WTC11 (cell line): ENCODE data around the gene LRMDA. TPM values are rescaled to one million over a fixed set of nuclear protein-coding genes. Genes with fewer than 3 reads are reported as not detected.

Experiments
- ATAC-seq: fragments of 200-7000 bp; cut with Tn5 transposase; 2 replicates; pipeline ENCODE4 v1.10.0; 2021; ENCODE audit warnings: mild to moderate bottlenecking, moderate library complexity
- CTCF ChIA-PET: fragments of 300-600 bp; sonication (Branson Sonifier 250); formaldehyde crosslinking; loops from one replicate; lab custom pipeline; 2021; ENCODE audit warnings: antibody characterized with exemption; lab: Charles Lee
- POLR2A ChIA-PET: fragments of 350-600 bp; sonication (Branson Sonifier 250); formaldehyde crosslinking; loops from one replicate; lab custom pipeline; 2021; ENCODE audit warnings: antibody characterized with exemption; lab: Charles Lee
- DNase-seq: peaks from one replicate; pipeline ENCODE4 v3.0.0; 2021; ENCODE audit warnings: low spot score
- H3K27ac Mint-ChIP-seq: 2 replicates; pipeline ENCODE4 v1.8.0; 2021; ENCODE audit warnings: mixed read lengths
- H3K27me3 Mint-ChIP-seq: 2 replicates; pipeline ENCODE4 v1.8.0; 2021; ENCODE audit warnings: low read depth, mild to moderate bottlenecking, moderate library complexity, mixed read lengths
- H3K36me3 Mint-ChIP-seq: 2 replicates; pipeline ENCODE4 v1.8.0; 2021; ENCODE audit warnings: mixed read lengths
- H3K4me1 Mint-ChIP-seq: 2 replicates; pipeline ENCODE4 v1.8.0; 2022; ENCODE audit warnings: mixed read lengths
- H3K4me3 Mint-ChIP-seq: 2 replicates; pipeline ENCODE4 v1.8.0; 2021; ENCODE audit warnings: mild to moderate bottlenecking, moderate library complexity, mixed read lengths
- H3K9me3 Mint-ChIP-seq: 2 replicates; pipeline ENCODE4 v1.8.0; 2021; ENCODE audit warnings: mixed read lengths
- AR ChIP-seq: fragments of 250-450 bp; sonication (Bioruptor Pico); IDR thresholded peaks from 2 replicates; pipeline ENCODE4 v1.9.0; 2021; ENCODE audit warnings: mild to moderate bottlenecking
- CTCF ChIP-seq: fragments of 200-600 bp; IDR thresholded peaks from 2 replicates; pipeline ENCODE4 v1.8.0; 2022; ENCODE audit warnings: antibody characterized with exemption
- ESRRA ChIP-seq: sonication (generic); formaldehyde crosslinking; IDR thresholded peaks from 2 replicates; pipeline ENCODE4 v1.8.1; 2022; ENCODE audit warnings: mild to moderate bottlenecking, missing genetic modification reagents, borderline replicate concordance
- ETV6 ChIP-seq: sonication (generic); formaldehyde crosslinking; IDR thresholded peaks from 2 replicates; pipeline ENCODE4 v1.8.1; 2022; ENCODE audit warnings: mild to moderate bottlenecking, missing genetic modification reagents
- FOXK1 ChIP-seq: sonication (generic); formaldehyde crosslinking; IDR thresholded peaks from 2 replicates; pipeline ENCODE4 v1.8.0; 2022; ENCODE audit warnings: mild to moderate bottlenecking, moderate library complexity, missing genetic modification reagents
- GABPB1 ChIP-seq: sonication (generic); formaldehyde crosslinking; IDR thresholded peaks from 2 replicates; pipeline ENCODE4 v1.8.1; 2023; ENCODE audit warnings: mild to moderate bottlenecking, missing genetic modification reagents
- HMGXB4 ChIP-seq: sonication (generic); formaldehyde crosslinking; IDR thresholded peaks from 2 replicates; pipeline ENCODE4 v1.8.1; 2023; ENCODE audit warnings: mild to moderate bottlenecking, moderate library complexity, missing genetic modification reagents
- JUN ChIP-seq: sonication (generic); formaldehyde crosslinking; IDR thresholded peaks from 2 replicates; pipeline ENCODE4 v1.8.0; 2023; ENCODE audit warnings: mild to moderate bottlenecking, missing genetic modification reagents
- NFE2L1 ChIP-seq: sonication (generic); formaldehyde crosslinking; IDR thresholded peaks from 2 replicates; pipeline ENCODE4 v1.8.1; 2023; ENCODE audit warnings: missing genetic modification reagents
- PRDM15 ChIP-seq: sonication (generic); formaldehyde crosslinking; IDR thresholded peaks from 2 replicates; pipeline ENCODE4 v1.8.0; 2022; ENCODE audit warnings: missing genetic modification reagents
- PREB ChIP-seq: sonication (generic); formaldehyde crosslinking; IDR thresholded peaks from 2 replicates; pipeline ENCODE4 v1.8.1; 2022; ENCODE audit warnings: mild to moderate bottlenecking, missing genetic modification reagents, moderate library complexity, borderline replicate concordance
- USF2 ChIP-seq: sonication (generic); formaldehyde crosslinking; IDR thresholded peaks from 2 replicates; pipeline ENCODE4 v1.8.1; 2023; ENCODE audit warnings: mild to moderate bottlenecking, missing genetic modification reagents, moderate library complexity
- ZBTB21 ChIP-seq: sonication (generic); formaldehyde crosslinking; IDR thresholded peaks from 2 replicates; pipeline ENCODE4 v1.8.1; 2023; ENCODE audit warnings: mild to moderate bottlenecking, missing genetic modification reagents, borderline replicate concordance
- ZNF263 ChIP-seq: sonication (generic); formaldehyde crosslinking; IDR thresholded peaks from 2 replicates; pipeline ENCODE4 v1.8.1; 2022; ENCODE audit warnings: low read depth, mild to moderate bottlenecking, moderate library complexity, missing genetic modification reagents
- ZNF425 ChIP-seq: fragments of 250-450 bp; sonication (Bioruptor Pico); conservative IDR thresholded peaks from 2 replicates; pipeline ENCODE4 v1.9.0; 2021; ENCODE audit warnings: mild to moderate bottlenecking
- total RNA-seq: library from RNA; stranded (reverse); gene quantifications from 3 replicates; pipeline ENCODE4 v1.2.3, GENCODE V29; 2021

Gene LRMDA
- total RNA-seq, 1 experiment from 2014 or later: 0.92 TPM

GRCh38 chr10:76115471-76116155 is 684.2 kb downstream of the LRMDA start:
- Mint-ChIP-seq H3K36me3 (no peaks in the 10 kb centered on the region), H3K4me1 (peaks cover 37% of the 10 kb centered on the region), H3K4me3 (no peak overlapping the region), H3K27me3 (peaks cover 21% of the 10 kb centered on the region), H3K27ac (no peak overlapping the region), H3K9me3 (no peaks in the 10 kb centered on the region)
- ATAC-seq: no peak
- no peak for TF ChIP-seq ZBTB21 (CRISPR knock-in tag)
- DNase-seq: no peak
- ChIA-PET POLR2A (no interaction called here), CTCF (no interaction called here)

GRCh38 chr10:76116523-76116922 is 685.1 kb downstream of the LRMDA start:
- no peak overlapping the region for H3K4me3 Mint-ChIP-seq
- H3K4me1 Mint-ChIP-seq: peaks cover 30% of the 10 kb centered on the region
- H3K27ac Mint-ChIP-seq: no peak overlapping the region
- H3K36me3 Mint-ChIP-seq: no peaks in the 10 kb centered on the region
- H3K27me3 Mint-ChIP-seq: peaks cover 14% of the 10 kb centered on the region
- peaks cover 3% of the 10 kb centered on the region; the same call in 1 of the 2 replicates for H3K9me3 Mint-ChIP-seq
- POLR2A ChIA-PET: no interaction called here
- CTCF ChIA-PET: no interaction called here
- no peak for TF ChIP-seq NFE2L1
- TF ChIP-seq ZNF425 (CRISPR knock-in tag): no peak
- TF ChIP-seq AR: no peak
- TF ChIP-seq PRDM15 (CRISPR knock-in tag): no peak
- no peak for TF ChIP-seq CTCF
- no peak for TF ChIP-seq PREB (CRISPR knock-in tag)
- no peak for TF ChIP-seq FOXK1
- ATAC-seq: no peak
- DNase-seq: no peak

- no peak for ATAC-seq
- Mint-ChIP-seq H3K9me3 (peaks cover 3% of the 10 kb centered on the region; the same call in 1 of the 2 replicates), H3K4me1 (peaks cover 20% of the 10 kb centered on the region), H3K36me3 (no peaks in the 10 kb centered on the region), H3K4me3 (no peak overlapping the region), H3K27ac (no peak overlapping the region), H3K27me3 (peaks cover 4% of the 10 kb centered on the region)
- POLR2A ChIA-PET: no interaction called here
- CTCF ChIA-PET: no interaction called here
- no peak for DNase-seq
- TF ChIP-seq ZNF263: no peak
- TF ChIP-seq USF2 (CRISPR knock-in tag): no peak
- TF ChIP-seq HMGXB4 (CRISPR knock-in tag): no peak
- TF ChIP-seq ESRRA: no peak
- TF ChIP-seq GABPB1 (CRISPR knock-in tag): no peak
- no peak for TF ChIP-seq JUN (CRISPR knock-in tag)
- TF ChIP-seq ETV6 (CRISPR knock-in tag): no peak
These were observed 686.5 kb downstream of the LRMDA start for GRCh38 chr10:76117949-76118348.
